ENCODE results near the gene FEM1C.
A peak's percentile ranks its signal among the peaks of the same experiment; 100 is the strongest.

Gene FEM1C, protein sequence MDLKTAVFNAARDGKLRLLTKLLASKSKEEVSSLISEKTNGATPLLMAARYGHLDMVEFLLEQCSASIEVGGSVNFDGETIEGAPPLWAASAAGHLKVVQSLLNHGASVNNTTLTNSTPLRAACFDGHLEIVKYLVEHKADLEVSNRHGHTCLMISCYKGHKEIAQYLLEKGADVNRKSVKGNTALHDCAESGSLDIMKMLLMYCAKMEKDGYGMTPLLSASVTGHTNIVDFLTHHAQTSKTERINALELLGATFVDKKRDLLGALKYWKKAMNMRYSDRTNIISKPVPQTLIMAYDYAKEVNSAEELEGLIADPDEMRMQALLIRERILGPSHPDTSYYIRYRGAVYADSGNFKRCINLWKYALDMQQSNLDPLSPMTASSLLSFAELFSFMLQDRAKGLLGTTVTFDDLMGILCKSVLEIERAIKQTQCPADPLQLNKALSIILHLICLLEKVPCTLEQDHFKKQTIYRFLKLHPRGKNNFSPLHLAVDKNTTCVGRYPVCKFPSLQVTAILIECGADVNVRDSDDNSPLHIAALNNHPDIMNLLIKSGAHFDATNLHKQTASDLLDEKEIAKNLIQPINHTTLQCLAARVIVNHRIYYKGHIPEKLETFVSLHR

DNA sequence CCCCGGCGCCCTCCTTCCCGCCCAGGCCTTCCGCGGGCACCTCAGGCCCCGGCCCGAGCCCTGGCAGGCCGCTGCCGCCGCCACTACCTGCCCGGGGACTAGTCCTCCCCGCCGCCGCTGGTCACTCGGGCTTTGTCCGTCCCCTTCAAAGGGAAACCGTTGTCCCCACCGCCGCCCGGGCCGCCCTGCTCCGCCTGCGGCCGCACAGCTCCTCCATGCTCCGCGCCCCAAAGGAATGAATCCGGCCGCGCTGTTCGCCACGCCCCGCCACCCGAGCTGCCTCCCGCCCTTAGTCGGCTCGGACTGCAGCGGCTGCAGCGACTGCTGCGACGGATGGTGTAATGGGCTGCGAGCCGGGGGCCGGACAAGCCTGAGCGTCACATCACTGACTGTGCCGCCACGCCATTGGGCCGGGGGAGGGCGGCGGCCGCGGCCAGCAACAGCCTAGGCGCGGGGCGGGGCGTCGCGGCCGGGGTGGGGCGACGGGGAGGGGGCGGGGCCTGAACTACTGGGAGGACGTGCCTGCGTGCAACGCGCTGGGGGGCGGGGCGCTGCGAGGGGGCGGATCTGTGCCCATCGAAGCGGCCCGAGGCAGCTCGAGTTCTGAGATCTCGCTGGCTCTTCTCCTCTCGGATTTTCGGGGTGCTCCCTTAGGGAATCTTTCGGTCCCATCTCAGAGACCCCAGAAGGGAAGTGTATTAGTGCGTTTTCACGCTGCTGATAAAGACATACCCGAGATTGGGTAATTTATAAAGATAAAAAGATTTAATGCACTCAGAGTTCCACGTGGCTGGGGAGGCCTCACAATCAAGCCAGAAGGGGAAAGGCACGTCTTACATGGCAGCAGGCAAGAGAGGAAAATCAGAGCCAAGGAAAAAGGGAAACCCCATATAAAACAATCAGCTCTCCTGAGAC lies at the start of gene FEM1C:
Gene FEM1C, minus strand, starts transcription at position 340 of the 915 bp plus-strand sequence. CDS start 1,282 bp downstream, outside the sequence.
- peak; percentile 95 for DNase-seq

DNA sequence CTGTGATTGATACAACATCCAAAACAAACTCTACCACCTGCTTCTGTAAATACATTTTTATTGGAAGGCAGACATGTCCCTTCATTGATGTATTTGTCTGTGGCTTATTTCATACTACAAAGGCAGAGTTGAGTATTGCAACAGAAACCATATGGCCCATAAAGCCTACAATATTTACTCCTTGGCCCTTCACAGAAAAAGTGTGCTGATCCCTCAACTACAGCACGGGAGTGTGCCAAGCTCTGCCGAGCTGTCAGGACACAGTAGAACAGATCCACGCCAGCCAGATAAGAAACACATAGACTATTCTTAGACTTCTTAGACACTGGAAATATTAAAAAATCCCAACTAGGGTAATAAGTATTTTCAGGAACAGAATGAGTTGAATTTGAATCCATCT lies 44.5 kb upstream of the FEM1C start:
- DNase-seq, result no peak

DNA sequence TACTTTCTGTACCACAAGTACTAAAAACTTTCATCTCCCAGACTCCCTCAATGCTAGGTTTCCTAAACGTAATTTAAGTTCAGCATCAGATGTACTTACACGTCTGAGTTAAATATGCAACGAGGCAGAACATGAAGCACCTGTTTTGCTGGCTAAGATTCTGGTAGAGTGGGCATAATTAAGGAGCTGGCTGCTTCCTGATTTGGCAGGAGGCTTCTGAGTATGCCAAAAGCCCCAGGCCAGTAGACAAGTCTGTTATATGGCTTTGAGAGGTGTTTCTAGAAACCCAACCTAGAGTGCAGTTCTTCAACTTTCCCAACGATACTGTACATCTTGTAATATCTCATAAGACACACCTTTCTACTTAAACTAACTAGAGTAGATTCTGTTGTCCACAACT lies 44.1 kb upstream of the FEM1C start:
- no peak for DNase-seq

DNA sequence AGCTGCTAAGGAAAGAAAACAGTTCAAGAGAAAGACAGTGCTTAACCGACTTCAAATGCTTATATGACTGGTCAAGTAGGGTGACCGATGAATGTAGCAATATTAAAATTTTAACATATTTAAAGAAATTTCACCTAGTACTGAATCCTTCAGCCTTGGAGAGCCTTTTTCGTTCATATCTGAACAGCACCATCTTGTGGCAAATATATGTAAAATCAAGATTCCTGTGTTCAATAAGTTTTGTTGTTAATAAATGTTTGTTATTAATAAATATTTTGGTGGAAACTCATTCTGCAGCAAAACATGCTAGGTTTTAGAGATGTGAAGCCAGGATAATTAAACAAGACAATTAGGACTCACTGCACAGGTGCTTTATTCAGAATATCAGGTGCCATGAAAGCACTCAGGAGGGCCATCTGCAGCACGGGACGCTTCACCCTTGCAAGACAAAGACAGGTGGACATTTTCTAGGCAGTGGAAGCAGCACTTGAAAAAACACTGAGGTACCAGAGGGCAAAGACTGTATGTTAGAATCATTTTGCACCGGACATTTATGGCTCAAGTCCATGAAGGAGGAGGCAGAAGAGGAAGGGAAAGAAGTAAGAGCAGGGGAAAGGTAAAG lies 42.1 kb upstream of the FEM1C start:
- DNase-seq, result peak; percentile 43

DNA sequence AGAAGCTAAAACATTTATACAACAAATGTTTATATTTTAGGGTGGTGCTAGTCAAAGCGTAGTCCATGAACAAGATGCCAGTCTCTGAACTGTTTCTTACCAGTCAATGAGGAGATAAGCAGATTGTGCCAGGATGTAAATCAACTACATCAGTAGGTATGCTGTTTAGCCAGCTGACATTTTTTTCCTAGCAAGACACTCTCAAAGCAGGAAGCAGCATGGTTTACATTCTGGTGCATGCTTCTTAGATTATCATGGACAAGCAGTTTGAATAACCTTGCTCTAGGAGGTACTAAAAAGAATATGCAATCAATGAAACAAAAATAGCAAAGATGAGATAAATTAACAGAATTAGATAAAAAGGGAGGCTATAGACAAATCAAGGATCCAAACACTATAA lies 40.7 kb upstream of the FEM1C start:
- no peak for DNase-seq

DNA sequence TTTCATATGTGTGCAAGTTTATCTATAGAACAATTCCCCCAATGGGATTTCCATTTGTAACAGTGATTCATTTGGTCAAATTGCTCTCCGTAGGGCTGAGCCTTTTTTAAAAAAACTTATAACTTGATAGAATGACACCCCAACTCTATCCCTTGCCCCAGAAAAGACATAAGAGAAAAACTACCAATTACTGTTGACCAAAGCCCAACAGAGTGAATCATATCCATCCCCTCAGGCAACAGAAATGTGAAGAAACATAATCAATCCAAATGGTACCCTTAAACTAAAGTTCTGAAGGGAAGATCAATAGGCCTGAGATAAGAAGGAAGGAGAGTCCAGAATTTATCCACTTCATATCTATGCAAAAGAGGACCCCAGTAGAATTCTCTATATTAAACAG lies 39.9 kb upstream of the FEM1C start:
- no peak for DNase-seq

DNA sequence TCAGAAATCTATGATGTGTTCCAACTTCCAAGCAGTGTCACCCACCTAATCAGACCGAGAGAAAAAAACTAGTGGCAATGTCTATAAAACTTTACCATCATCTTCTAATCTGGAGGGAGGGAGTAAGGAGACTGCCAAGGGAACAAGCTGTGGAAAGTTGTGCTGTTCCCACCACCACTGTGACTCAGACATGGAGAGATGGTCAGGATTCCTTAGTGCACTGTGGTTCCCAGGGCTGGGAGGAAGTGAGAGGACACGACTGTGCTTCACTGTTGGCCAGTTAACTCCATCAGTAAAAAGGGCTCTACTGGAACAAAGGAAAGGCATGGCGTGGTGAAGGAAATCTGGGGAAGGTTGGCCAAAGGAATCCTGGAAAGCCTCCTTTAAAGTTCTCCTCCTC lies 38.9 kb upstream of the FEM1C start:
- no peak for DNase-seq

DNA sequence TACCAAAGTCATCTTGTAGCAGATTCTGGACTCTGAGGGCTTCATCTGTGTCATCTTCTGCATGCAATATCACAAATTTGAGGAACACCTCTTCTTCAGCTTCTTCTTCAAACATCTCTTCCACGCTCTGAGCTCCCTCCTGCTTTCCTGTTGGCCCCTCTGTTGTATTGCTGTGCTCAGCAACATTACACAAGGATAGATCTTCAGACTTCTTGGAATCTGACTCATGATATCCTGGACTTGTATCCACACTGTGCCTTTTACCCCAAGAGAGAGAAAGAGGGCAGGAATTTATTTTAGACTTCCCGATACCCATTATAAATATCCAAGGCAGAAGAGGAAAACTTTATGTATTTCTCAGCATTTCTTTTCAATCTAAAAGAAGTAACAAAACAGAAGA lies 36.4 kb upstream of the FEM1C start:
- no peak for DNase-seq

DNA sequence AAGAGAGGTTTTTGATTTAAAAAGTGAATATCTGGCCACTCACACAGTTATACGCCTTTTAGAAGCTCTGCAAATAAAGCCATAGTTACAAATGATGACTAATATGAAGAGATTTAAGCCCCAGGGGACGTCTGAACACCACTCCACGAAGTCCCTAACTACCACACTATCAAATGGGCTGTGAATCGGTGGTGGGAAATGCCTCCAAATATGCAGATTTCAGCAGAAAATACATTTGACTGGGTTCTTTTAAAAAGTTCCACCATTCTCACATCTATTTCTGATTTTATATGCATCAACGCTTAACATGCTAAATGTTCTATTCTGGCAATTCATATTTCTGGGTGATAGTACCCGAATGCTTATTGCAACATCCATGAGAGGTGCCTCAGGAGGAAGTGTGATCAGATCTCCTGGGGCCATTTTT lies 35.2 kb upstream of the FEM1C start:
- no peak for DNase-seq

DNA sequence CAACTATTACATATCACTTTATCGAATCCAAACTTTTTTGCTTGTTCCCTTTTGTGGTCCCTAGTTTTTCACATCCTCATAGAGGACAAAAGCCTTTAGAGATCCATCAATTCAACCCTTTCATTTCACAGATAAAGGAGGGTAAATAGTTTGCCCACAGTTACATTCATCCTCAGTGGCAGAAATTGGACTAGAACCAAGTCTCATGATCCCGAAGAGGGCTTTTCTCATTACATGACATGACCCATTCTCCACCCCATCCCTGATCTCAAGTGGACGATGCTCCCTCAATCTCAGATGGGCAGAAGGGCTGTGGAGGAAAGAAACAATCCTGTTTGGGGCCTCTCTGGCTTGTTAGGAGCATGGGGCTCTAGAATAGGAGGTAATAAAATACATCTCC lies 34.6 kb upstream of the FEM1C start:
- DNase-seq, result no peak

DNA sequence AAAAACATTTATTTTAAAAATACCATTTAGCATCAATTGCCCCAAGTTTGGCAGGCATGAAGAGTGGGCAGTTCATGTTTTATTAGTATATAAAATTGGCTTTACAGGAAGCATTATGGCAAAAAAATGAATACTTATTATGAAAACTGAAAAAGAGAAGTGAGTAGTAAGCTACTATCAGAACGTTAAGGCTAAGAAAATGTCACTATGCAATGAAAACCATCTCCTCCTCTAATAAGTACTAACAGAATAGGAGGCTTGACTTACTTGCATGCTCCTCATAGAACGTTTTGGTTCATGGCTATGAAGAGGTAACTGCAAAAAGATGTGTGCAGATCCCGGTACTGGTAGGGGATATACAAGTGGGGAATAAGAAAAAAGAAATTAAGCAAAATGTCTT lies 34.1 kb upstream of the FEM1C start:
- no peak for DNase-seq

DNA sequence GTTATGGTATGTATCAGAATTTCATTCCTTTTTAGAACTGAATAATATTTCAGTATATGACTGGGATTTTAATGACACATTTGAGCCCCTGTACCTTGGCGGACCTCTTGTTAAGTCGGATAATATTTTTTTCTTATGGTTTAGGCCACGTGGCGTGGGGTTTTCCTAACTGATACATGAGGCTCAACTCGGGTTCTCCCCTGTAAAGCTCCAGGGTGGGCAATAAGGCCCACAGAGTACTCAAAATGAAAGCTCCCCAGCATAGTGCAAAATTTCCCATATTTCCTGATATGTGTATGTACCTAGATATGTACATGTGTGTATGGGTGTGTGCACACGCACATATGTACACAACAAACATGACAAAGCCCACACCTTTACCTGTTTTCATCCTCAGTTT lies 33.2 kb upstream of the FEM1C start:
- no peak for DNase-seq

DNA sequence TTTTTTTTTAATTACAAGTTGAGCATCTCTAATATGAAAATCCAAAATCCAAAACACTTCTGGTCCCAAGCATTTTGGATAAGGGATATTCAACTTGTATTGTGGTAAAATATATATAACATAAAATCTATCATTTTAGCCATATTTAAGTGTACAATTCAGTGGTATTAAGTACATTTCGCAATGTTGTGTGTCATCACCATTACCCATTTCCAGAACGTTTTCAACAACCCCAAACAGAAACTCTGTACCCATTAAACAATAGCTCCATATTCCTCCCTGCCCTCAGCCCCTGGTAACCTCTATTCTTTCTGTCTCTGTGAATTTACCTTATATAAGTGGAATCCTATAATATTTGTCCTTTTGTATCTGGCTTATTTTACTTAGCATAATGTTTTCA lies 32.8 kb upstream of the FEM1C start:
- DNase-seq, result no peak

DNA sequence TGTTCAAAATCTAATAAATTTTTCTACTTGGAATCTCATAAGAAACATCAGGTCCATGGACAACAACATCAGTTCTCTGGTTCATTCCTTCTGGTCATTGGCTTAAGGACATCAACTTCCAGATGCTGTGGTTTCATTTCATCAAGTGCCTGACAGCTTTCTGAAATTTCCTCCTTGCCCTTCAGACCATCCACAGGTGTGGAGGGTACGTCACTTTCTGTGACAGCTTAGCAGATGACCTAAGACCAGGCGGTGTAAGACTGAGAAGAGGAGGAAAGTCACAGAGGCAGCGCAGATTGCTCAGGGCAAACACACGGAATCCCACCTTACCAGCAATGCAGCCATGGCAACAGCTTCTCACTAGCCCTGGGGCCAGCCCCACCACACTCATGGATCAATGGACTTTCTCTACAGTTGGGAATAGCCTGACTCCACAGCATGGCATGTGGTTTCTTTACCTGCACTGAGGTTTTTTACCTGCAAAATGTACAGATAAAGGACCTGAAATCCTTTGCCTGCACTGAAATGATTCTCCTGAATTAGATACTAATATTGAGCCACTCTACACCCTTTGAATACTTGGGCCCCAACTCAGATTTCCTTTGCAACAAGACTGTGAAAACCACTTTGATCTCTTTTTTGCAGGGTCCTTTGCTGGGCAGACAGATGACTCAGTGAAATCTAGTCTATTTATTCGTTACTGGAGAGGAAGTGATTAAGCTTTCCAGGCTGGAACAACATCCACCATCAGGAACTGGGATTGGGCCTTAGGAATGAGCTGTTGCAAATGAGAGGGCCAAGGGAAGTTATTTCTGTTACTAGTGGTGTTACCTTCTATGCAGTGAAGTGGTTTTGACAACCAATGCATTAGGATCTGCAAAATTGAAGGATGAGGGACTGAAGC lies 30.8 kb upstream of the FEM1C start:
- DNase-seq, result no peak

DNA sequence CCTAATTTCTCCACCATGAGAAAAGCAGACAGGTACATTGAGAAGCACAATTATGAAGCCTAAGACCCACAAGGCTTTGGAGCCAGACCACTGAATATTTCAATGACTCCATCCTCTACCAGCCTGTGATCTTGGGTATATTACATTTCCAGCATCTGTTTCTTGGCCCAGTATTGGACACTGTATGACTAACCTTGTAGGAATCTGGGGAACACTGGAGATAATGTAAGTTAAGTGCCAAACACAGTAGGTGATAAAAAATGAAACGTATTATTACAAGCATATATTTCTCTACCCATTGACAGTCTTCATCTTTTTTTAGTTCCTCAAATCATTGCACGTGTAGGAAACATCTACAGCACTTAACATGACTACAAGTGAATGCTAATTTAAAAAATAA lies 28.6 kb upstream of the FEM1C start:
- no peak for DNase-seq

DNA sequence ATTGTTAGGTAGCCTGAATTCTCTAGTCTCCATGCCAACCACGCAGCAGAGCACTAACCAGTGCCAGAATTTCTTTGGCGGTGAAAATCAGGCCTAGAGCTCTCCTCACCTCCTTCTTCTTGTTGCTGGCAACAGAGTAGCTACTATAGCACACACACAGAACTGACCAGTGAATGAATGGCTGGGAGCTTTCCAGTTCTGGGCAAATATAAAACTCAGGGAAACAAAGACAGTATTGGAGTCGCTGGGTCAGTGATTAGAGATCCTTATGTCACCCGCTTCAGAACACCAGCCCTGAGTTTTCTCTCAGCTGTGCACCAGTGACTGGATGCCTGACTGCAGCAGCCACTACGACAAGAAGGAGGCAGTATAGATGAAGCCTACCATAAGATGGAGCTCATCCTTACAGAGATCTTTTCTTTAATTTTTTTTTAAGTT lies 26.9 kb upstream of the FEM1C start:
- no peak for DNase-seq

DNA sequence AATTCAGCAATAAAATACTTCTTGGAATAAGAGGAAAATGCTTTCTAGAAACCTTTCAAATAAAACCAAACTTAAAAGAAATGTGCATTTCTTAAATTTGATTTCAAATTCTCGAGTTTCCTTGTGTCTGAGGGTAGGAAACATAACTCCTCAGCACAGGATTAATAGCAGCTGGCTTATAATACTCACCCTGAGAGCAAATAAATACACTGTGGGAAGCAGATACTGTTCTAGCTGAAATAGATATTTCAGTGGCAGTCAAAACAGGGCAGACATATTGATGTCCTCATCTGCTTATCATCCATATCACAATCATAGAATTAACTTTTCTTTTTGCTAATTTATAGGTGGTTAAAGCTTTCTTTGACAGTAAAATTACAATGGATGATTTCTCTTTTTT lies 24.1 kb upstream of the FEM1C start:
- no peak for DNase-seq

DNA sequence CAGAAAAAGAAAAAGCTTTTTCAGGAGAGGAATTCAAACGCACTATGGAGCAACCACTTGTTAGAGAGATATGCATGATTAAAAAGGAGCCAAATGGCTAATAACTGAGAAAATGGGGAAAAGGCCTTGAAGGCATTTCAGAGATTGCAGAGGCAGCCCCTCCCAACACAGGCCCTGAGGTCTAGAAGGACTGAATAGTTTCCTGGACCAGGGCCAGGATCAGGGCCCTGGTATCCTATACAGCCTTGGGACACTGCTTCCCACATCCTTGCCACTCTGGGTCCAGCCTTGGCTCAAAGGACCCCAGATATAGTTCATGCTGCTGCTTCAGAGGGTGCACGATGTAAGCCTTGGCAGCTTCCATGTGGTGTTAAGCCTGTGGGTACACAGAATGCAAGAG lies 20.7 kb upstream of the FEM1C start:
- DNase-seq, result no peak

DNA sequence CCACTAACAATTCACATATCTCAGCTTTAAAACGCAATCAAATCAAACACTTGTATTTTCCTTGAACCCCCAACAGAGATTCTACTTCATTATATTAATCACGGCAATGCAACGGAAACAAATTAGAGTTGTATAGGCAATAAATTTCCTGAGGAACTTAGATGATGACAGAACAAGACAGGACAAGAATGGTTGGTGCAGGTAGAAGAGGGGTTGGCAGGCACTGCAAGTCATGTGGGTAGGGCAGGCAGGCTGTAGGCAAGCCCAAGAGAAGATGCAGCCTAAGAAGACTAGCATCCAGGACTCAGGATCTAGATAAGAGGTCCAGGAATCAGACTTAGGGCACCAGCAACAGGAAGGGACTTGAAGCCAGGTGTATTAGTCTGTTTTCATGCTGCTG lies 16.6 kb upstream of the FEM1C start:
- DNase-seq, result no peak

DNA sequence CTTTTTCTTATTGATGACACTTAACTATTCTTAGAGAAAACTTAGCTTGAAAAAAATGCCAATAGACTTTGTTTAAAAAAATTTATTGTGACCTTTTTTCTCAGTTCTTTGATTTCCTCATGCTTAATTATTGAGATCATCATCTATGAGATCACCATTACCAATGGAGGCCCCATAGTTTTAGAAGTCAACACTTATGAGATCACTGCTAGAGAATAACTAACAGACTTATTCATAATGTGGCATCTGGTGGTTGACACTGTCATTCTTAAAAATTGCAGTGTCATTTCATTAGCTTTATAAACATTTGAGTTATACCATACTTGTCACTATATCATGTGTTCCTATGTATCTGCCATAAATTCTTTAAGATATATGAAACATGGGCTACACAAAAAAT lies 14.9 kb upstream of the FEM1C start:
- no peak for DNase-seq

DNA sequence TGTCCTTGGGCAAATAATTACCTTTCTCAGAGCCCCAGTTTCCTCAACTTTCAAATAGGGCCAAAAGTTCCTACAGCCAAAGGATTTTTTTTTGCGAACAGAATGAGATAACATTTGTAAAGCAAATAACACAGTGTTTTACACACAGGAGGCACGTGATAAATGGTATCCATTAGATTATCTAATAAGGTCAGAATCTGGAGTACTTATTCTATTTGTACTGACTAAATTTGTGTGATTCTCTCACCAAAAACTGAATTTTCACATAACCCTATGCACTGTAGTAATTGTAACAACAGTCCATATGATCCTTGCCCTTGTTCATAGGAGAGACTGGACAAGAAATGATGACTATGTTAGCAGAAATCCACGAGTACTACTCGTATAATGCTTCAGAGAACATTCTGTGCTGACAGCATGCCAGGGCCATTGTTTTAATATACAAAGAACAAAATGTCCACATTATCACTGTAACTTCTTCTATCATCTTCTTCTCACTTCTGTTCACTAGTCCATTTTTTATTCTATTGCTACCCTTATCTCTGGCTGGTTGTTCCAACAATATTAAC lies 13.9 kb upstream of the FEM1C start:
- DNase-seq, result no peak
